ENCODE data around the gene ATP6V1C2.

Gene ATP6V1C2

GRCh38 chr2:10741139-10741538 lies 19.7 kb downstream of the ATP6V1C2 start:
- no peak overlapping the region for H3K4me3 ChIP-seq (ENCODE audit: control insufficient read depth, low read depth, low read length)
- no peak for TF ChIP-seq CTCF (IDR thresholded peaks at IDR 0.05; ENCODE audit: control insufficient read depth, insufficient read depth, low read depth, low read length, missing control alignments)
- no peak for DNase-seq (ENCODE audit: low read depth)

GRCh38 chr2:10742666-10743065 lies 21.2 kb downstream of the ATP6V1C2 start:
- no peak overlapping the region for H3K4me3 ChIP-seq (ENCODE audit: control insufficient read depth, low read depth, low read length)
- DNase-seq (ENCODE audit: low read depth) = no peak
- TF ChIP-seq CTCF (IDR thresholded peaks at IDR 0.05; ENCODE audit: control insufficient read depth, insufficient read depth, low read depth, low read length, missing control alignments) = no peak

DNA sequence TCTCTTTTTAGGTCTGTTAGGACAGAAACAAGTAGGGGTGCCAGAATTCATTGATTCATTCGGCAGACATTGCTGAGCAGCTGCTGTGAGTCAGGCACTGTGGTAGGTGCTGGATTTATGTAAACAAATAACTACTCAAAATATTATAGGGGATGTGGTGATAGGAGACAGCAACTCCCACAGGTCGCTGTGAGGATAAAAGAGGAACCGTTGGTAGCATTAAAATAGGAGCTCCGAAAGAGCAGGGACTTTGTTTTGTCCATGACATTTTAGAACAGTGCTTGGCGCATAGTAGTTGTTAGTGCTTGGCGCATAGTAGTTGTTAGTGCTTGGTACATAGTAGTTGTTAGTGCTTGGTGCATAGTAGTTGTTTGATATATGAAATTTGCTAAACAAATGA lies 29.2 kb downstream of the ATP6V1C2 start:
- no peak for TF ChIP-seq CTCF (IDR thresholded peaks at IDR 0.05; ENCODE audit: control insufficient read depth, insufficient read depth, low read depth, low read length, missing control alignments)
- DNase-seq (ENCODE audit: low read depth) = no peak
- no peak overlapping the region for H3K4me3 ChIP-seq (ENCODE audit: control insufficient read depth, low read depth, low read length)

GRCh38 chr2:10752236-10752635 lies 30.8 kb downstream of the ATP6V1C2 start:
- no peak for DNase-seq (ENCODE audit: low read depth)
- no peak overlapping the region for H3K4me3 ChIP-seq (ENCODE audit: control insufficient read depth, low read depth, low read length)
- no peak for TF ChIP-seq CTCF (IDR thresholded peaks at IDR 0.05; ENCODE audit: control insufficient read depth, insufficient read depth, low read depth, low read length, missing control alignments)

GRCh38 chr2:10753156-10753555 lies 31.7 kb downstream of the ATP6V1C2 start:
- no peak for DNase-seq (ENCODE audit: low read depth)
- H3K4me3 ChIP-seq (ENCODE audit: control insufficient read depth, low read depth, low read length) = no peak overlapping the region
- no peak for TF ChIP-seq CTCF (IDR thresholded peaks at IDR 0.05; ENCODE audit: control insufficient read depth, insufficient read depth, low read depth, low read length, missing control alignments)

- no peak overlapping the region for H3K4me3 ChIP-seq (ENCODE audit: control insufficient read depth, low read depth, low read length)
- no peak for DNase-seq (ENCODE audit: low read depth)
- no peak for TF ChIP-seq CTCF (IDR thresholded peaks at IDR 0.05; ENCODE audit: control insufficient read depth, insufficient read depth, low read depth, low read length, missing control alignments)
These were observed 32.4 kb downstream of the ATP6V1C2 start for GRCh38 chr2:10753876-10754275.

GRCh38 chr2:10755621-10756020 lies 34.2 kb downstream of the ATP6V1C2 start:
- H3K4me3 ChIP-seq (ENCODE audit: control insufficient read depth, low read depth, low read length) = no peak overlapping the region
- no peak for TF ChIP-seq CTCF (IDR thresholded peaks at IDR 0.05; ENCODE audit: control insufficient read depth, insufficient read depth, low read depth, low read length, missing control alignments)
- no peak for DNase-seq (ENCODE audit: low read depth)
